SH-SY5Y (cell line): ENCODE data around the gene ROBO1.

Experiments
- GATA2 ChIP-seq: IDR thresholded peaks from 2 replicates; pipeline ENCODE4 v1.6.1; 2011; ENCODE audit warnings: mild to moderate bottlenecking, low read depth, low read length
- GATA3 ChIP-seq: IDR thresholded peaks from 2 replicates; pipeline ENCODE4 v1.6.1; 2011; ENCODE audit warnings: low read depth, mild to moderate bottlenecking, low read length, moderate library complexity

ROBO1 gene

DNA sequence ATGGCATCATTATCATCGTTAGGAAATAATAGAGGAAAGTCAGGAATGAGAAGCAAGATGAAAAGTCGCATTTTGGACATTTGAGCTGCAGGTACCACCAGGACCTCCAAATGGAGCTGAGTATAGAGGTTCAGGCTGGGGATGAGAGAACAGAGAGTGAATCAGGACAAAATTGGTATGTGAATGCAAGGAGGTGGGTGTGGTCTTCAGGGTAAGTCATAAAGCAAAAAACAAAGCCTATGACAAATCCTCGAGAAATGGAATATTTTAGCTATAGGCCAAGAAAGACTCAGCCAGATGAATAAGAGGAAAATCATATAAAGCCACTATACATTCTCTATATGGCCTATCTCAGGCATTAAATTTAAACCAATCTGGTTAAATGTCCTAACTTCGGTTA, 841.3 kb downstream of the ROBO1 start:
- no peak for TF ChIP-seq GATA2
- TF ChIP-seq GATA3 = no peak

DNA sequence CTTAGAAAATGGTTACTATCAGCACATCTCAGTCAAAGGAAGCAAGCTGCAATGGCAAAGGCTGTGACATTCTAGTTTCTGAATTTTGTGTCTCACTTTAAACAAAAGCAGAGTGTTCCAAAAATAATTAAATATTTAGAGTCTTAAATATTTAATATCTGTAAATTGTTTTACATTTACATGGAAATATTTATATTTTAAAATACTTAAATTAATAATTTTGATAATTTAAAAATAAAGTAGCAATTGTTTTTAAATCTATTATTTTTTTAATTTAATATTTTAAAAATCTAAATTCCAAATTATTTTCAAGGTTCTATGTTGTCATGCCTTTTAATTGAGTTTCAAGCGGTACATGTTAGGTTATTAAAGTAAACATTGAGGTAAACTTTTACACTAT, 843.1 kb downstream of the ROBO1 start:
- TF ChIP-seq GATA2 (no peak), GATA3 (no peak)

GRCh38 chr3:78919021-78919755, 848.6 kb downstream of the ROBO1 start:
- no peak for TF ChIP-seq GATA3
- no peak for TF ChIP-seq GATA2

DNA sequence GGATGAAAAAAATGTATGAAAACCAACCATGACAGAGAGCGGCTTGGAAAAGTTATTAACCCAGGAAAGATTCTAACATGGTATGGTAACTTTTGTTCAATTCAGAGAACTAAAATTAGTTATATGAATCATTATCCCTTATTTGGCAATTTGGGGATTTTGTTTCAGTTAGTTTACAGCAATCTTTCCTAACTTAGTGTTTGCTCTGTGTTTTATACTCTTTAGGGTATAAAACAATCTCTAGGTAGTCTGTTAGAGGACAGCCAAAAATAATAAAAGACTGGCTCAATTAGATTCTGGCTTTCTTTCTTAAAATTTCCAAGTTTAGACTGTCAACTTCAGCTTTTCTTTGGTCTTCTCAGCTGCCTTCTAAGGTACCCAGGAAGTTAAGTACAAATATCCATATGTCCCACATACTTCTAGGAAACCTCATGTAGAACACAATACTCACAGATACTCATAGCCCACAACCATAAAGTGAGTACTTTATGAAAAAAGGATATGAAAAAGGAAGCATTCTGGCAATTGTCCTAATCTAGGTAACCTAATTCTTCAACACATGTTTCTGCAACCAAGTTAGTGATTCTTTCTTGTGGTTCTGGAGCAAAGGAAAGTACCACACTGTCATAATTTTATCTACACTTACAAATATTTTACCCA, 849.3 kb downstream of the ROBO1 start:
- no peak for TF ChIP-seq GATA3
- no peak for TF ChIP-seq GATA2

GRCh38 chr3:78917536-78917935, 850.3 kb downstream of the ROBO1 start:
- no peak for TF ChIP-seq GATA3
- no peak for TF ChIP-seq GATA2

DNA sequence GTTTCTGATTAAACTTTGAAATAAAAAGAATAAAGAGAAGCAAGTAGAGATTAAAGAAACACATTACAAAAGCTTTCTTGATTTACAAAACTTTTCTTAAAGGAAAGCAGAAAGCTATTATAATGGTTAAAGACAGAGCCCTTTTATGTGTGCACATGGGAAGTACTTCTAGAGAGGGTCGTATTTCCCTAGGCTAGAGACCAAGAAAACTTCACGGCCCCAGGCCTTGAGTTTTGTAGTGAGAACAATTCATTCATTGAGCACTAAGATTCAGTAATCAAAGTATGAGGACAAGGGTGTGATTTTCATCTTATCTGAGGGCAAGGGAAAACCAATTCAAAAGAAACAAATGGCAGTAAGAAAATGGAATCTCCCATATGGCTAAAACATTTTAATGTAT, 854.1 kb downstream of the ROBO1 start:
- TF ChIP-seq GATA3 (no peak), GATA2 (no peak)

- TF ChIP-seq GATA2 (no peak), GATA3 (no peak)
These were observed 855.1 kb downstream of the ROBO1 start for GRCh38 chr3:78912687-78913086.

GRCh38 chr3:78912259-78912658, 855.5 kb downstream of the ROBO1 start:
- TF ChIP-seq GATA3 (no peak), GATA2 (no peak)

GRCh38 chr3:78911394-78911793, 856.4 kb downstream of the ROBO1 start:
- no peak for TF ChIP-seq GATA2
- TF ChIP-seq GATA3 = no peak

DNA sequence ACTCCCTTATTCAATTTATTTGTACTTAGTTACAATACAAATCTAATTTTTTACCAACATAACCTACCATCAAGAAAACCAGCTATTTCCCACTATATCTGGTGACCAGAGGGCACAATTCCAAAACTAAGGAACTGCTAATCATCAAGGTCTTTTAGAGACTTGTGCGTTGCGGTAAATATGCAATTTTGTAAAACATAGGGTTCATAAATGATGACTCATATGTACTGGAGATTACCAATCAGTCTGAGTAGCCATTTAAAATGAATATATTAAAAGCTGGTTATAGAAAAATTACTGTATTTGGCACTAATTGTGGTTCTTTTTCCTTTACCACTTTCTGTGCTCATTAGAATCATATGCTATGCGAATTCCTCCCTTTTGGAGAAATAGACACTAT, 859.6 kb downstream of the ROBO1 start:
- TF ChIP-seq GATA3 (no peak), GATA2 (no peak)

GRCh38 chr3:78907367-78907766, 860.4 kb downstream of the ROBO1 start:
- TF ChIP-seq GATA3 (no peak), GATA2 (no peak)

DNA sequence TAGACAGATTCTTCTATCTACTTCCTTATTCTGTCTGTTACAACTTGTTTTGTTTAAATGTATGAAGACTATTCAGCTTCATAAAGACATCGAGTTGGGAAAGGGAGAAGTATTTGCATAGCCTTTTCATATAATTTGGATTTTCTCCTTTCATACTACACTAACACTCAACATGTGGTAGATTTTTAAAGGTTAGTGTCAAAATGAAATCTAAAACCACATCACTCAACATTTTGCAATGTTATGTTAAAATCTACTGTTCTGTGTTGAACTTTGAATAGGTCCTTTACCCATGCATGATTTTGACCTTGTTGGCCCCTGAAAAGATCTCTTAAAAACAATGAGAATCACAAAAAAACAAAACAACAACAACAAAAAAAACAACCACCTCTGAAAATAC, 860.9 kb downstream of the ROBO1 start:
- TF ChIP-seq GATA2 = no peak
- no peak for TF ChIP-seq GATA3

DNA sequence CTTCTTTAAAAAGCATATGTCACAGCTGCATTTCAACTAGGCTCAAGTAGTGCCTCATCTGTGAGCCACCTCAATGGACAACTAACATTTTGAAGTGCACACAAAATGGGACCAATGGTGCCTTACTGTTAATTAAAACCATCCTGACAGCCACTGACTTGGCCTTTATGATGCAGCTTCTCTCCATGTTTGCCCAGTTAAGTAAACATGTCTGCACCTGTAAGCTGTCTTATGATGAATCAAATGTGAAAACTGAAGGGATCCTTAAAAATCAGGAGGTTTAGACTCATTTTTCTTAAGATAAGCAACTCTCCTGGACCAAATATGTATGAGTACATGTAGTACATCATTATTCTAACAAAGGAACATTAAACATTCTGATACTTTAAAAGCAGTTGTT, 861.6 kb downstream of the ROBO1 start:
- TF ChIP-seq GATA3 = no peak
- no peak for TF ChIP-seq GATA2

DNA sequence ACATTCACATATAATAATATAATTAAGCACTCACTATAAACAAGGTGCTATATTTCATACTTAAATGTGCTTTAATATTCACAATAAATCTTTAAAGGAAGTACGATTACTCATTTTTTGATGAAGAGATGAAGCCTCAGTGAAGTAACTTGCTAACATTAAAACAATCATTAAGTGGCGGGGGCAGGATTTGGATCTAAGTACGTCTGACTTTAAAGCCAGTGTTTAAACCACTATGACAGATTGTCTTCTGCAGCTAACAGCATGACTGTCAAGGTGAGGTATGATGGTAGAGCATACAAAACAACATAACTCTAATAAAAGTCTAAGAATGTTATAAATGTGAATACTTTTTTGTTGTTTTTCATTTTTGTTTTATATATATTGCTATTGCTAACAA, 862.1 kb downstream of the ROBO1 start:
- TF ChIP-seq GATA2 = no peak

GRCh38 chr3:78901544-78901943, 866.3 kb downstream of the ROBO1 start:
- no peak for TF ChIP-seq GATA2
- TF ChIP-seq GATA3 = no peak
